Skin epidermis (tissue), 12 donors: Measurements from ENCODE around the gene CNKSR2.

Experiments used
- H3K27ac ChIP-seq, 21 experiments: fragments of 200-600 bp; sonication (generic) in 11 of 21; one replicate each; pipeline ENCODE4 v1.5.0; 2020; ENCODE audit warnings: mild to moderate bottlenecking in 3 of 21, inconsistent platforms in 2 of 21, moderate library complexity in 2 of 21
- H3K4me3 ChIP-seq, 7 experiments: fragments of 200-600 bp; sonication (generic) in 2 of 7; one replicate each; pipeline ENCODE4 v1.5.0; 2020; ENCODE audit warnings: inconsistent platforms in 2 of 7, mild to moderate bottlenecking in 2 of 7, moderate library complexity in 1 of 7

The CNKSR2 gene

GRCh38 chrX:21374163-21374993 is at the start of gene CNKSR2:
CNKSR2 (plus strand) TSS chrX:21374418; CDS start chrX:21374898, 480 bp downstream.
- peak within 1 kb of the TSS in 3 of 21 experiments; percentile 7 to 59 (median 18) for H3K27ac ChIP-seq
- H3K4me3 ChIP-seq: peak within 1 kb of the TSS; percentile 20 to 47 (median 36)

GRCh38 chrX:21354725-21355124 is 19.5 kb upstream of the CNKSR2 start:
- Histone ChIP-seq H3K27ac (no peak overlapping the region), H3K4me3 (no peak overlapping the region)

- no peak overlapping the region for H3K27ac ChIP-seq
- H3K4me3 ChIP-seq: no peak overlapping the region
Measured at GRCh38 chrX:21355831-21356230, 18.4 kb upstream of the CNKSR2 start.

GRCh38 chrX:21369613-21370012 is 4.6 kb upstream of the CNKSR2 start:
- no peak overlapping the region for H3K27ac ChIP-seq
- H3K4me3 ChIP-seq: no peak overlapping the region

- no peak overlapping the region for H3K27ac ChIP-seq
- H3K4me3 ChIP-seq: no peak overlapping the region
Measured at GRCh38 chrX:21373001-21373400, 1.2 kb upstream of the CNKSR2 start.

GRCh38 chrX:21373637-21374162 is 518 bp upstream of the CNKSR2 start:
- peak overlapping the region; percentile 20 to 47 (median 36) for H3K4me3 ChIP-seq
- H3K27ac ChIP-seq: peak overlapping the region in 2 of 21 experiments; percentile 18 to 58

- peak overlapping the region in 2 of 21 experiments; percentile 7 to 59 for H3K27ac ChIP-seq
Measured at GRCh38 chrX:21374994-21375707, 933 bp downstream of the CNKSR2 start.

GRCh38 chrX:21375708-21376009 is 1.4 kb downstream of the CNKSR2 start:
- Histone ChIP-seq H3K27ac (no peak overlapping the region), H3K4me3 (peak overlapping the region in 2 of 7 experiments; percentile 45 to 47)

More at GRCh38 chrX:21374994-21375707, 933 bp downstream of the CNKSR2 start:
- peak overlapping the region; percentile 20 to 47 (median 36) for H3K4me3 ChIP-seq

- Histone ChIP-seq H3K4me3 (no peak overlapping the region), H3K27ac (no peak overlapping the region)
Measured at GRCh38 chrX:21376636-21377035, 2.4 kb downstream of the CNKSR2 start.

GRCh38 chrX:21379991-21380390 is 5.8 kb downstream of the CNKSR2 start:
- Histone ChIP-seq H3K4me3 (no peak overlapping the region), H3K27ac (no peak overlapping the region)

GRCh38 chrX:21382715-21383114 is 8.5 kb downstream of the CNKSR2 start:
- no peak overlapping the region for H3K4me3 ChIP-seq
- H3K27ac ChIP-seq: no peak overlapping the region

- Histone ChIP-seq H3K27ac (no peak overlapping the region), H3K4me3 (no peak overlapping the region)
Measured at GRCh38 chrX:21383546-21383945, 9.3 kb downstream of the CNKSR2 start.

- Histone ChIP-seq H3K4me3 (no peak overlapping the region), H3K27ac (no peak overlapping the region)
Measured at GRCh38 chrX:21384178-21384577, 10.0 kb downstream of the CNKSR2 start.

GRCh38 chrX:21394792-21395191 is 20.6 kb downstream of the CNKSR2 start:
- Histone ChIP-seq H3K4me3 (no peak overlapping the region), H3K27ac (no peak overlapping the region)

- Histone ChIP-seq H3K4me3 (no peak overlapping the region), H3K27ac (no peak overlapping the region)
Measured at GRCh38 chrX:21398426-21398825, 24.2 kb downstream of the CNKSR2 start.

GRCh38 chrX:21400408-21401121 is 26.3 kb downstream of the CNKSR2 start:
- Histone ChIP-seq H3K27ac (no peak overlapping the region), H3K4me3 (no peak overlapping the region)

- Histone ChIP-seq H3K27ac (no peak overlapping the region), H3K4me3 (no peak overlapping the region)
Measured at GRCh38 chrX:21408307-21408706, 34.1 kb downstream of the CNKSR2 start.

GRCh38 chrX:21408788-21409187 is 34.6 kb downstream of the CNKSR2 start:
- Histone ChIP-seq H3K27ac (no peak overlapping the region), H3K4me3 (no peak overlapping the region)

- Histone ChIP-seq H3K27ac (no peak overlapping the region), H3K4me3 (no peak overlapping the region)
Measured at GRCh38 chrX:21412029-21412428, 37.8 kb downstream of the CNKSR2 start.

- H3K27ac ChIP-seq: no peak overlapping the region
- H3K4me3 ChIP-seq: no peak overlapping the region
Measured at GRCh38 chrX:21412883-21413282, 38.7 kb downstream of the CNKSR2 start.
